Stomach (tissue), 4 donors: ENCODE data around the gene RNF2.

ENCODE experiments used
- EP300 ChIP-seq: sonication (generic); formaldehyde crosslinking; IDR thresholded peaks from one replicate; pipeline ENCODE4 v1.6.1; 2017; ENCODE audit warnings: antibody characterized with exemption
- POLR2A ChIP-seq, 4 donors: fragments of 450-650 bp; IDR thresholded peaks; one replicate each; pipeline ENCODE4 v1.6.1; 2016; ENCODE audit warnings: antibody characterized with exemption in 4 of 4, control low read depth in 2 of 4, mild to moderate bottlenecking in 1 of 4, moderate library complexity in 1 of 4
- POLR2AphosphoS5 ChIP-seq, 3 donors: sonication (generic); formaldehyde crosslinking; IDR thresholded peaks; one replicate each; pipeline ENCODE4 v1.6.1; 2016; ENCODE audit warnings: antibody characterized with exemption in 3 of 3
- TF ChIP-seq, protein P1 (sequence below), 7 experiments: fragments of 450-650 bp in 4 of 7; fragments of 200-600 bp in 3 of 7; sonication (generic) in 3 of 7; IDR thresholded peaks; one replicate each; pipeline ENCODE4 v1.5.1; 2016 to 2019; ENCODE audit warnings: antibody characterized with exemption in 7 of 7, control low read depth in 2 of 7, mild to moderate bottlenecking in 1 of 7

DNA sequence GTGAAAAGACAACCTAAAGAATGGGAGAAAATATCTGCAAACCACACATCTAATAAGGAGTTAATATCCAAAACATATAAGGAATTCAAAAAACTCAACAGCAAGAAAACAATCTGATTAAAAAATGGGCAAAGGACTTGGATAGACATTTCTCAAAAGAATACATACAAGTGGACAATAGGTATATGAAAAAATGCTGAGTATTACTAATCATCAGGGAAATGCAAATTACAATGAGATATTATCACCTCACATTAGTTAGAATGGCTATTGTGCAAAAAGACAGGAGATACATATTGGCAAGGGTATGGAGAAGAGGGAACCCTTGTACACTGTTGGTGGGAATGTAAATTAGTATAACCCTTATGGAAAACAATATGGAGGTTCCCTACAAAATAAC, 66.5 kb downstream of the RNF2 start:
- TF ChIP-seq, protein P1, sequence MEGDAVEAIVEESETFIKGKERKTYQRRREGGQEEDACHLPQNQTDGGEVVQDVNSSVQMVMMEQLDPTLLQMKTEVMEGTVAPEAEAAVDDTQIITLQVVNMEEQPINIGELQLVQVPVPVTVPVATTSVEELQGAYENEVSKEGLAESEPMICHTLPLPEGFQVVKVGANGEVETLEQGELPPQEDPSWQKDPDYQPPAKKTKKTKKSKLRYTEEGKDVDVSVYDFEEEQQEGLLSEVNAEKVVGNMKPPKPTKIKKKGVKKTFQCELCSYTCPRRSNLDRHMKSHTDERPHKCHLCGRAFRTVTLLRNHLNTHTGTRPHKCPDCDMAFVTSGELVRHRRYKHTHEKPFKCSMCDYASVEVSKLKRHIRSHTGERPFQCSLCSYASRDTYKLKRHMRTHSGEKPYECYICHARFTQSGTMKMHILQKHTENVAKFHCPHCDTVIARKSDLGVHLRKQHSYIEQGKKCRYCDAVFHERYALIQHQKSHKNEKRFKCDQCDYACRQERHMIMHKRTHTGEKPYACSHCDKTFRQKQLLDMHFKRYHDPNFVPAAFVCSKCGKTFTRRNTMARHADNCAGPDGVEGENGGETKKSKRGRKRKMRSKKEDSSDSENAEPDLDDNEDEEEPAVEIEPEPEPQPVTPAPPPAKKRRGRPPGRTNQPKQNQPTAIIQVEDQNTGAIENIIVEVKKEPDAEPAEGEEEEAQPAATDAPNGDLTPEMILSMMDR (IDR thresholded peaks at IDR 0.05) = no peak
- TF ChIP-seq POLR2A (IDR thresholded peaks at IDR 0.05) (no peak), POLR2AphosphoS5 (IDR thresholded peaks at IDR 0.05) (no peak), EP300 (no peak)
